Upper lobe of left lung (tissue), 4 donors: ENCODE data around the gene UBAP1L.

Source experiments
- CTCF ChIP-seq, 6 experiments: fragments of 450-650 bp in 4 of 6; fragments of 200-600 bp in 2 of 6; sonication (generic) in 2 of 6; IDR thresholded peaks; one replicate each; pipeline ENCODE4 v1.5.1; 2016 to 2019; ENCODE audit warnings: antibody characterized with exemption in 6 of 6
- EP300 ChIP-seq, 4 donors: sonication (generic); formaldehyde crosslinking; IDR thresholded peaks; one replicate each; pipeline ENCODE4 v1.5.1; 2017; ENCODE audit warnings: antibody characterized with exemption in 4 of 4, control low read depth in 2 of 4

DNA sequence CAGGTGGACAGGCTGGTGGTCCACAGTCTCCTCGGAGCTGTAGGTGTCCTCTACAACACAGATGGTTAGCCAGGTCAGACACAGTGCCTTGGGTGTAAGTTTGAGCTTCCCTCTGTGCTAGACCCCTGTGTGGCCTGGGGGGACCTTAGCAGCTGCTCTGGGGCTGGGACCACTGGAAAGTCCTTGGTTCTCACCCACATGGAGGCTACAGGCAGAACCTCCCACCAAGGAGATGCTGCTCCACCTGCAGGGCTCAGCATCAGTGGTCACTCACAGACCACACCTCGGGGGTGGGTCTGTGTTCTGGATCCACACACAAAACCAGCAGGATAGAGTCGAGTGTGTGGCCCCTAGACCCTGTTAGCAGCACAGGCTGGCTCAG lies 55.6 kb downstream of the UBAP1L start:
- TF ChIP-seq EP300 (IDR thresholded peaks at IDR 0.05): no peak
- TF ChIP-seq CTCF (IDR thresholded peaks at IDR 0.05): no peak
